Measurements from ENCODE around the gene LMF1.

The LMF1 gene

DNA sequence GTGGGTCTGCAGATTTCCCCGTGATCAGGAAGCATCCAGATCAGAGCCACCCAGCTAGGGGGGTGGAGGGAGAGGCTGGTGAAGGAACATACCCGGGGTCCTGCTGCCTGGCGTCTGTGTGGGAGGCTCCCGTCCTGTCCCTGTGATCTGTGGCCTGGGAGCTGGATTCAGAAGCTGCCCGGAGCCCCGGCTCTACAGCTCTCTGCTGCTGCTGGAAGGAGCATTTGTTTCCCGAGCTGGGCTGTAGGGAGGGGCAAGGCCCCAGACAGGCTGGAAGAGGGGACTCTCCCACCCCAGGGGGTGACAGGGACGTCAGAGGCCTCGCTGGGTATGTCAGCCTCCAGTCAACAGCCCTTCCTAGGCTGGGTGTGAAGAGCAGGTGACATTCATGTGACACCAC lies 21.0 kb upstream of the LMF1 start:
- TF ChIP-seq, protein P1, sequence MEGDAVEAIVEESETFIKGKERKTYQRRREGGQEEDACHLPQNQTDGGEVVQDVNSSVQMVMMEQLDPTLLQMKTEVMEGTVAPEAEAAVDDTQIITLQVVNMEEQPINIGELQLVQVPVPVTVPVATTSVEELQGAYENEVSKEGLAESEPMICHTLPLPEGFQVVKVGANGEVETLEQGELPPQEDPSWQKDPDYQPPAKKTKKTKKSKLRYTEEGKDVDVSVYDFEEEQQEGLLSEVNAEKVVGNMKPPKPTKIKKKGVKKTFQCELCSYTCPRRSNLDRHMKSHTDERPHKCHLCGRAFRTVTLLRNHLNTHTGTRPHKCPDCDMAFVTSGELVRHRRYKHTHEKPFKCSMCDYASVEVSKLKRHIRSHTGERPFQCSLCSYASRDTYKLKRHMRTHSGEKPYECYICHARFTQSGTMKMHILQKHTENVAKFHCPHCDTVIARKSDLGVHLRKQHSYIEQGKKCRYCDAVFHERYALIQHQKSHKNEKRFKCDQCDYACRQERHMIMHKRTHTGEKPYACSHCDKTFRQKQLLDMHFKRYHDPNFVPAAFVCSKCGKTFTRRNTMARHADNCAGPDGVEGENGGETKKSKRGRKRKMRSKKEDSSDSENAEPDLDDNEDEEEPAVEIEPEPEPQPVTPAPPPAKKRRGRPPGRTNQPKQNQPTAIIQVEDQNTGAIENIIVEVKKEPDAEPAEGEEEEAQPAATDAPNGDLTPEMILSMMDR (IDR thresholded peaks at IDR 0.05) = no peak

DNA sequence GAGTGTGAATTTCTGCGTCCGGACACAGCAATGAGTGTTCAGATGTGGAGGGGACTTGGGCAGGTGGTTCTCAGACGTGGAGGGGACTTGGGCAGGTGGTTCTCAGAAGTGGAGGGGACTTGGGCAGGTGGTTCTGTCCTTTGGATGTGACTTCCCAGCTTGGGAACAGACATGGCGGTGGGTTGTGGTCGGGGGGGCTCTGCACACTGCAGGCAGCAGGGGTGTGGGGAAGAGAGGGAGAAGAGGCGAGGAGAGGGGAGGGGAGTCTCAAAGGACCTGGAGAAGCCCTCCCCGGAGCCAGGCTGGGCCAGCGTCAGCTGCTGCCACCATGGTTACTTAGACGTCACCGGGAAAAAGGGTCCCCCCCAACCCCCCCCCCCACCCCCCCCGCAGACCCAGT lies 20.6 kb upstream of the LMF1 start:
- TF ChIP-seq, protein P1 (IDR thresholded peaks at IDR 0.05) = no peak

DNA sequence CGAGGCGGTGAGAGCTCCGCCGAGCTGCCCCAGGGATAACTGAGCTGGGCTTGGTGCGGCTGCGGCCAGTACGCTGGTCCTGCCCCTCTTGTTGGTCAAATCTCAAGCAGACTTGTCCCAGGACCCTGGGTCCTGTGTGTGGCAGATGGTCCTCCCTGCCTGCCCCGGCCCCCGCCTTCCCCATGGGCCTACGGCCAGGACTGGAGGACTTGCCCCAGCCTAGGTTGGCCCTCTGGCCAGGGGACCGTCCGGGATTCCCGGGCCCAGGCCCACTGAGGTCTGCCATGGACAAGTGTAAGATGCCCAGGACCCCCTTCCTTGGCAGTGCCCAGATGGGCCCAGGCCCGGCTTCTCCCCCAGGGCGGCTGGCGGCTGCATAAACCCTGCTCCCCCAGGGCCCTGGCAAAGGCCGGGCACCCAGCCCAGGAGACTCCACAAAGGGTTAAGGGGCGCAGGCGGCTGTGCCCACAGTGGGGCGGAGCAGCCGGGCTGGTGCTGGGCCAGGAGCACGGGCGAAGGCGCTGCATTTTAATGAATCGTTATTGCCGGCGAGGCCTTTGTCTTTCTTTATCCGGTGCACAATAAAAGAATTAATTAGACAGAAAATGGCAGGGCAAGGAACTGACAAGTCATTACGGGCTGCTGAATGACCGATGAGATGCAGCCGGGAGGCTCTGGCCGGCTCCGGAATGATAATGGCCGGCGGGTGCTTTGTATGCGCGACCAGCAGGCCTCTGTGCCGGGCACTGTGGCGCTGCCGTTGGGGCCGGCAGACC lies 19.9 kb upstream of the LMF1 start:
- TF ChIP-seq, protein P1 (IDR thresholded peaks at IDR 0.05) = no peak

DNA sequence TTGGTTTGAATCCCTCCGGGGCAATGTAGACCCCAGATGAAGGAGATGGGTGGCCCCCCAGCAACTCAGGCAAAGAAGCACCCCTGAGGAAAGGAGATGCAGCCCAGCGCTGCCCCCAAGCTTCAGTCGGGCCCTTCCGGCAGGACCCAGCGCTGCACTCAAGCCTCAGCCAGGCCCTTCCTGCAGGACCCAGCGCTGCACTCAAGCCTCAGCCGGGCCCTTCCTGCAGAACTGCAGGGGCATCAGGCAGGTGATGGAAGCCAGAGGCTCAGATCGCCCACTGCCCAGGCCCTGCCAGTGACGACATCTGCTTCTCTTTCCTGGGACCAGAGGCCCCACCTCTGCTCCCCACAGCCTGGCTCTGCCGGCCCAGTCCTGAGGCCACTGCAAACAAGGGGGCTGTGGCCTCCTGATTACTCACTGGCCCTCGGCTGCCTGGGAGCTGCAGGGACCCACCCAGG lies 18.6 kb upstream of the LMF1 start:
- TF ChIP-seq, protein P1 (IDR thresholded peaks at IDR 0.05) = no peak

DNA sequence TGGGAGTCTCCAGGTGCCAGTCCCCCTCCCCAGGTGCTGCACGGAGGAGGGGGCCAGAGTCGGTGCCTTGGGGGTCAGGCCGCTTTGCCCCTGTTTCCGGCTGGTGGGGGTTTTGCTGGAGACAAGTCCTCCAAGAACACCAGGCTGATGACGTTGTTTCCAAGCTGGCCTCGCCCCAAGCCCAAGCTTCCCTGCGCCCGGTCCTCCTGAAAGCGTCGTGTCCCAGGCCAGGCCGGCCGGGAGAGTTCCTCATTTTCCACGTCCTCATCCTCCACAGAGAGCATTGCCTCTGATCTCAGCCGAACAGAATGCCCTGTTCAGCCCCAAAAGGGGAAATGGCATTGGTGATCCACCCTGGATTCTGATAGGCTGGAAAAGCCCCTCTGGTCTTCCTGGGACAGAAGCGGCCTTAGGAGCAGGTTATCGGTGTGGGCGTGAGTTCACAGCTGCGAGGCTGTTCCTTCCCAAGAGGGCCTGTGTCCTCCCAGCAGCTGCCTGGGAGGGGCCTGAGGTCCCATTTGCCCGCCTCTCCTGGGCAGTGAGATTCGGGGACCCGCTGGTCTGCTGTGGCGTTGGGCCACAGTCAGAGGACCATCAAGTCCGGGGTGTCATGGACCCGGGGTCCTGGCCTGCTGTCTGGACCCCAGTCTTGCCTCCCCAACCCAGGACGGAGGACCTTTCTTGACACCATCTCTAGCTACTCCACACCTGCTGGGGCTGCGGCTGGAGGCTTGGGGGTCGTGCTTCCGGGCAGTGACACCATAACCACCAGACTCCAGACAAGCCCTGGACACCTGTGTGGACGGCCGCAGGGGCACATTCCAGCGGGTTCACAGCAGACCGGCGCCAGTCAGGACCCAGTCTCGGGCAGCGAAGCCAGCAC lies 17.9 kb upstream of the LMF1 start:
- TF ChIP-seq, protein P1 (IDR thresholded peaks at IDR 0.05) = no peak

DNA sequence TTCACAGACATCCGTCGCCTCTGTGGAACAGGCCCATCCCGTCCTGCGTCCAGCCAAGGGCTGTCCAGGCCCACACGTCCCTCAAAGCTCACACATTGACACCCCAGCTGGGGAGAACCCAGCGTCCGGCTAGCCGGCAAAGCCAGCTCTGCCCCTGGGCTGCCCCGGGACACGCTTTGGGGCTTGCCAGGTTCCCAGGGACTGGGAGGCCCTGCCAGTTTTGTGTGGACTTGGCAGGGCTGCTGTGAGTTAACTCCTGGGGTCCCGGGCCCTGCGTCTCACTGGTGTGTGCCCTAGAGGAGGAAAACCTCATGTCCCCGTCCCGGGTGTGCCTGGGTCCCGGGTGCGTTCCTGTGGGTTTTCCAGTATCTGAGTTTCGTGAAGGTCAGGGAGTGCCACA lies 17.1 kb upstream of the LMF1 start:
- TF ChIP-seq, protein P1 (IDR thresholded peaks at IDR 0.05) = no peak

DNA sequence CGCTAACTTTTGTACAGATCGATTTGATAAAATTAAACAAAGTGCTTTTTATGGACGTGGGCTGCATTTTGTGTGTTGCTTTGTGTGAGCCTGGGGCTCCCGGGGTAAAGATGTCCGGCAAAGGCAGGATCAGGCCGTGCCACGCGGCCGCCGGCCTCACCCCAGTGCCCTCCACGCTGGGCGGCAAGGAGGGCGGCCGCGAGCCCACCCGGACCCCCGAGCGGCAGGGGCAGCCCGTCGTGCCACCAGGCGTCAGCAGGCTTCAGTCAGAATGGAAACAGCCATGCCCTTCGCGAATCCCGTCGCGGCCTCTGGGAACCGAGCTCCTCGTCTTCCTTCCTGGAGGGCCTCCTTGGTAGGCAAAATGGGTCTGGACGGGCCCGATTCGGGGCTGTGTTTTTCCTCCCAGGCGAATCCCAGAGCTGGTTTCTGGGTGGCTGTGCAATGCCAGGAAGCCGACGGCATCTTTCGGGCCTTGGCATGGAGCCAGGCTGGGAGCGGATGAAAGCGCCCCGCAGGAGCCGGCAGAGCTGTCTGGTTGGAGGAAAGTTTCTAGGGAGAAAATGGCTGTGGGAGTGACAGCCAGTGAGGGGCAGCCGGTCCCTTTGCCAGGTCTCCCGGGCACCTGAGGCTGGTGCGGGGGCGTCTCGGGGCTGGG lies 16.3 kb upstream of the LMF1 start:
- TF ChIP-seq, protein P1 (IDR thresholded peaks at IDR 0.05) = no peak

All from LNCAP (cell line).